GM12873 (cell line): ENCODE data around the gene TRIP4.

Source experiments
- TF ChIP-seq, protein P1 (sequence below): IDR thresholded peaks from 2 replicates; pipeline ENCODE4 v1.5.1; 2012; ENCODE audit warnings: low read depth, mild to moderate bottlenecking, moderate library complexity, low read length, control low read depth; ENCODE audit not compliant: insufficient read depth; ENCODE audit errors: missing control alignments

TRIP4 gene

DNA sequence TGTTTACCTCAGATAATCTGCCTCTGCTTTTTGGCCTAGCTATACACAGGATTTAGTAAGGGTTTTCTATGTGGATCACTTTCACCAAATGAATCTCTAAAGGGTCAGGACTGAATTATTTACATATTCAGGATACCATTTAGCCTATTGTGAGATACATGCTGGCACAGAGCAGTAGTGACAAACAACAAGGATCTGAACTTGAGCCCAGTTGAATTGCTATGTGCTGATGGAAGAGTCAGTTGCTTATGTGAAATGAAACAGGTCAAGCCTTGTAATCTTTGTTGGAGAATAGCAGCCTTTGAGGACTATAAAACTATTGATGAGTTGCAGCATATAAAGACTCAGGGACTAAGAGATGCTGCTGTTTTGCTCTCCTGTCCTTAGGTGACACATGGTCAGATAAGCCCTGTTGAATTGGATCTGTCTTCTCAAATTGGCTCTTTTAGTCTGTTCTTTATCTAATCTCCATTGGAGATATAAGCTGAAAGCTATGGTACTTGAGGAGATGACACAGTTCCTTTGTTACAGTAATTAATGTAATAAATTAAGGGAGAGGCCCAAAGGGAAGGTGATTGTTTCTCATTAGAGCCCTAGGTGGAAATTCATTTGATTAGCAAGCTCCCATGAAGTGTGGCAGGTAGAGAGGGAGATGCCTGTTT lies 103.1 kb downstream of the TRIP4 start:
- TF ChIP-seq, protein P1, sequence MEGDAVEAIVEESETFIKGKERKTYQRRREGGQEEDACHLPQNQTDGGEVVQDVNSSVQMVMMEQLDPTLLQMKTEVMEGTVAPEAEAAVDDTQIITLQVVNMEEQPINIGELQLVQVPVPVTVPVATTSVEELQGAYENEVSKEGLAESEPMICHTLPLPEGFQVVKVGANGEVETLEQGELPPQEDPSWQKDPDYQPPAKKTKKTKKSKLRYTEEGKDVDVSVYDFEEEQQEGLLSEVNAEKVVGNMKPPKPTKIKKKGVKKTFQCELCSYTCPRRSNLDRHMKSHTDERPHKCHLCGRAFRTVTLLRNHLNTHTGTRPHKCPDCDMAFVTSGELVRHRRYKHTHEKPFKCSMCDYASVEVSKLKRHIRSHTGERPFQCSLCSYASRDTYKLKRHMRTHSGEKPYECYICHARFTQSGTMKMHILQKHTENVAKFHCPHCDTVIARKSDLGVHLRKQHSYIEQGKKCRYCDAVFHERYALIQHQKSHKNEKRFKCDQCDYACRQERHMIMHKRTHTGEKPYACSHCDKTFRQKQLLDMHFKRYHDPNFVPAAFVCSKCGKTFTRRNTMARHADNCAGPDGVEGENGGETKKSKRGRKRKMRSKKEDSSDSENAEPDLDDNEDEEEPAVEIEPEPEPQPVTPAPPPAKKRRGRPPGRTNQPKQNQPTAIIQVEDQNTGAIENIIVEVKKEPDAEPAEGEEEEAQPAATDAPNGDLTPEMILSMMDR: no peak

DNA sequence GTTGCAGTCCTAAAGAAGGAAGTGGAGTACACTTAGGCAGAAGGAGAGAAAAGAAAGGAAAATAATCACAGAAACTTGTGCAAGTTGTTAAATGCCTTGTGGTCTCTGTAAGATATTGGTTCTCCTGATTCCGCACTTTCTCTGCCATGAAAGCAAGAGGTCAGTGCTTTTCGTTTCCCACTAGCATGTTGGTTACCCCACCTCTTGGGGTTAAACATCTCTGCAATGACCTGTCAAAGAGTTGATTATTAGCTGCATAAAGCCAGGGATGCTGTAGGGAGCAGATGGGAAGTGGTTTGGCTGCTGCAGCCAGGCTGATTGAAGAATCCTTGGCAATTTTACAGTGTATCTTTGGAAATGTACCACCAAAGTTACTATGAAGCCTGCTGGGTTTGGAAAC lies 106.0 kb downstream of the TRIP4 start:
- TF ChIP-seq, protein P1: no peak

DNA sequence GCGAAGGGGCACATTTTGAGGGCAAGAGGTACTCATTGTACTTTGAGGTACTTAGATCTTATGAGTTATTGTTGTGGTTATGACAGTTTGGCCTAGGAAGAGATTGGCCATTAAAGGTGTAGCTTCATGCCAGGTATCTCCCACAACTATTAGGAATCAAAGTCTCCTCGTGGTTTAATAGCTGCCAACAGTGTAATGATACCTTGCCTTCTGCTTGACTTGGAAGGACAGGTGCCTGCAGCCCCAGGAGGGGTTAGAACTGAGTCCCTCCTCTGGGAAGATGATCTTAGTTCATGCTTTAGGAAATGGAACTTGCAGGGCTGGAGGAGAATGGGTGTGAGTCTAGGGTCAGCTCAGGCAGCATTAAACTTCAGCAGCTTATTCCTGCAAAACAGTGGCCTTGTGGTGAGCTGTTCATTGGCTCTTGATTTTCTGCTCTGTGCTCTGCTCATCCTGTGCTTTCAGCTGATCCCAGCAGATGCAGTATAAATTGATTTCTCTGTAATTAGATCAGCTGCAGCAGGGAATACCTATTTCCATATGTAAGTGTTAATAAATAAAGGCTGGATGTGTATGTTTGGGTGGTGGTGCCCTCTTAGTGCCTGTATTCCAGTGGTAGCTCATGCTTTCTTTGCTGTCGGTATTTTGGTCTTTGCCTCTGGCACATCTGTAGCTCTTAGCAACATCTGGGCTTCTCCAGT lies 113.2 kb downstream of the TRIP4 start:
- TF ChIP-seq, protein P1: no peak

DNA sequence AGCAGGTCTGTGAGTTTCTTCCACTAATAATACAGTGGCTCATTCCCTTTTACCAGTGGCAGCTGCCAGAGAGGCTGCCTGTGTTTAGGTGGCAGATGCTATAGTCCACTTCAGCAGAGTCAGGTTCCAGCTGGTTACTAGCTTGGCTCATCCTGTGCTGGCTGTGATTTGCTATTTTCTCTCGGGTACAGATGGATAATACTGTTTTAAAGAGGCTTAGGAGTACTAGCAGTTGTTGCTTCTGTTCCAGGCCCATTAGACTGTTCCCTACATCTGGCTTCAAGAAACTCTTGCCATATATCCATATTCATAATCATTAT lies 113.7 kb downstream of the TRIP4 start:
- TF ChIP-seq, protein P1: no peak

DNA sequence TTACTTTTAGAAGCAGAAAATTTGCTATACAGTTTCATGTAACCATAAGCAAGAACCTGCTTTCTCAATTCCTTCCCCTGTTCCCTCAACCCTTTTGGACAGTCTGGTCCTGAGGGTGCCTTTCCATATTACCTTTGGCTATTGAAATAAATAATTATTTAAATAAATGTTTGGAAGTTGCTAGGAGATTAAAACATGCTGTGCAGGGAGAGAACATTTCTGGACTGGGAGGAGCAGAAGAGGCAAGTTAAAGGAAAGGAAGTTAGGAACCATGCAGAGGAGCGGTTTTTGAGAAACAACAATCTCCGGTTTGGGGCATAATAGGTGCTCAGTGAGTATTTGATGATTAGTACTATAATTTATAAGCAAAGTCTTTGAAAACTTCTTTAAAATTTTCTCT lies 114.5 kb downstream of the TRIP4 start:
- TF ChIP-seq, protein P1: no peak

DNA sequence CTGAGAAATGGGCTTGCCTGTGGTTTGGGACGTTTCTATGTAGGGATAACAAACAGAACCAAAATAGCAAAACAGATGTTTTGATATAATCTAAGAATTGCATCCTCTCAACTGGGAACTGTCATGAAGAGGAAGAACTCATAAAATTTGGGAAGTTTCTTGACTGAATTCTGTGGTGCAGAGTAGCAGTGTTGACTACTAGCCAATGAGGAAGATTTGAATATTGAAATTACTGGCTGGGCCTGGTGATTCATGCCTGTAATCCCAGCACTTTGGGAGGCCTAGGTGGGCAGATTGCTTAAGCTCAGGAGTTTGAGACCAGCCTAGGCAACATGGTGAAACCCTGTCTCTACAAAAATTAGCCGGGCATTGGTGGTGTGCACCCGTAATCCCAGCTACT lies 114.9 kb downstream of the TRIP4 start:
- TF ChIP-seq, protein P1: no peak

DNA sequence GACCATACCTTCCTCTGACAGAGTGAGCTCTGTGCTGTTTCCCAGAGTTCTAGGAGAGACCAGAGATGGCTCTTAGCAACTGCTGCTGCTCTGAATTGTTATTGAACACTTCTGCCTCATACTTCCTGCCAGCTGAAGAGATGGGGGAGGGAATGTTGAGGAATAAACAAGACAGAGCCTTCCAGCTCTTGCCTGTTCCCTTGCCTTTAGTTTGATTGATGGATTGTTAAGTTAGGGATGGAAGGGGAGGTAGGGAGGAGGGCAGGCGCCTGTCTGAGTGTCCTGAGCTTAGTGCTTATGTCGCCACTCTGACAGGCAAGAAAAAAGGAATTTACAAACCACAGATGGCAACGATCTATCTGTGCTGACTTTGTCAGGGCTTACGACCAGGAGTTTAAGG lies 115.6 kb downstream of the TRIP4 start:
- TF ChIP-seq, protein P1: no peak
